ENCODE results near the gene GRIK4. TPM values are rescaled to one million over a fixed set of nuclear protein-coding genes. Genes with fewer than 3 reads are reported as not detected.

GRIK4 gene
- total and polyA plus RNA-seq, 4 donors: 0.05 to 0.25 (median 0.06) TPM; not detected in 1

GRCh38 chr11:120686516-120686915, 175.0 kb downstream of the GRIK4 start:
- Histone ChIP-seq H3K9me3 (ENCODE audit: control insufficient read depth in 4 of 4, low read length in 3 of 4) (no peaks in the 10 kb centered on the region), H3K4me1 (ENCODE audit: control insufficient read depth in 4 of 4, insufficient read depth in 4 of 4, low read length in 3 of 4) (no peaks in the 10 kb centered on the region), H3K4me3 (ENCODE audit: low read depth in 1 of 3, low read length in 3 of 3) (no peak overlapping the region), H3K36me3 (ENCODE audit: control insufficient read depth in 4 of 4, insufficient read depth in 3 of 4, low read depth in 1 of 4, low read length in 3 of 4) (no peaks in the 10 kb centered on the region), H3K9ac (ENCODE audit: low read depth in 1 of 2, low read length in 2 of 2) (no peak overlapping the region), H3K27me3 (ENCODE audit: control insufficient read depth in 4 of 4, insufficient read depth in 4 of 4, low read length in 3 of 4) (no peaks in the 10 kb centered on the region), H3K27ac (ENCODE audit: low read depth in 1 of 2, low read length in 2 of 2) (no peak overlapping the region)
- TF ChIP-seq HNF4G (IDR thresholded peaks at IDR 0.05) (no peak), GABPA (IDR thresholded peaks at IDR 0.05 in 1 of 2, conservative IDR thresholded peaks at IDR 0.05 in 1 of 2) (no peak), RAD21 (IDR thresholded peaks at IDR 0.05) (no peak), YY1 (IDR thresholded peaks at IDR 0.05) (no peak), SP1 (IDR thresholded peaks at IDR 0.05) (no peak), ATF3 (IDR thresholded peaks at IDR 0.05) (no peak), RXRA (IDR thresholded peaks at IDR 0.05) (no peak), REST (IDR thresholded peaks at IDR 0.05) (no peak), TAF1 (conservative IDR thresholded peaks at IDR 0.05) (no peak), ZBTB33 (IDR thresholded peaks at IDR 0.05) (no peak), NR2F2 (IDR thresholded peaks at IDR 0.05) (no peak), FOXA2 (IDR thresholded peaks at IDR 0.05) (no peak)
- 84% methylated on average over 7 of the region's 7 CpGs for WGBS
- no peak for DNase-seq (ENCODE audit: low spot score)

DNA sequence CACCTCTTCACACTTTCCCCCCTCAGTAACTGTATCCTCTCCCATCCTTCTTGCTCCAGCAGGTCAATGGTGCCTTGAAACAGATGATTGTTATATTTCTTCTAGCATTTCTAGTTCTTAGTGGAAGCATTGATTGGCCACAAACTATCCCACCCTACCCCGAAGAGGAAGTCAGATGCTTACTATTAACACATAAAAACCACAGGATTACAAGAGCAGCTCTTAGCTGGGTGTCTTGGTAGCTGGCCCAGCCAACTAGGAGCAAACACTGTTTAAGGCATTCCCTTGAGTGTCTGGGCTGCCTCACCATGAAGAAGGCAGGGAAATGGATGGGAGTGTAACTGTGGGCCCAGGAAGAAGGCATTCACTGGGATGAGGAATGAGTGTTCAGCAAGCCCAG, 176.6 kb downstream of the GRIK4 start:
- Histone ChIP-seq H3K9me3 (ENCODE audit: control insufficient read depth in 4 of 4, low read length in 3 of 4) (no peaks in the 10 kb centered on the region), H3K4me3 (ENCODE audit: low read depth in 1 of 3, low read length in 3 of 3) (no peak overlapping the region), H3K27me3 (ENCODE audit: control insufficient read depth in 4 of 4, insufficient read depth in 4 of 4, low read length in 3 of 4) (peaks cover 0 to 2% (median 0%) of the 10 kb centered on the region in 4 donors), H3K4me1 (ENCODE audit: control insufficient read depth in 4 of 4, insufficient read depth in 4 of 4, low read length in 3 of 4) (no peaks in the 10 kb centered on the region), H3K27ac (ENCODE audit: low read depth in 1 of 2, low read length in 2 of 2) (no peak overlapping the region), H3K36me3 (ENCODE audit: control insufficient read depth in 4 of 4, insufficient read depth in 3 of 4, low read depth in 1 of 4, low read length in 3 of 4) (no peaks in the 10 kb centered on the region), H3K9ac (ENCODE audit: low read depth in 1 of 2, low read length in 2 of 2) (no peak overlapping the region)
- 85% methylated on average over 1 of the region's 1 CpG for WGBS
- DNase-seq (ENCODE audit: low spot score): no peak
- TF ChIP-seq JUND (IDR thresholded peaks at IDR 0.05) (no peak), TAF1 (conservative IDR thresholded peaks at IDR 0.05) (no peak), GABPA (IDR thresholded peaks at IDR 0.05 in 1 of 2, conservative IDR thresholded peaks at IDR 0.05 in 1 of 2) (no peak), HNF4G (IDR thresholded peaks at IDR 0.05) (no peak), NR2F2 (IDR thresholded peaks at IDR 0.05) (no peak), RXRA (IDR thresholded peaks at IDR 0.05) (no peak), RAD21 (IDR thresholded peaks at IDR 0.05) (no peak), EGR1 (IDR thresholded peaks at IDR 0.05; ENCODE audit: low read depth in 2 of 2) (no peak), YY1 (IDR thresholded peaks at IDR 0.05) (no peak), FOXA2 (IDR thresholded peaks at IDR 0.05) (no peak), ZBTB33 (IDR thresholded peaks at IDR 0.05) (no peak), ATF3 (IDR thresholded peaks at IDR 0.05) (no peak), REST (IDR thresholded peaks at IDR 0.05) (no peak), CTCF (IDR thresholded peaks at IDR 0.05; ENCODE audit: low read depth, low read length, missing input control) (no peak), HNF4A (conservative IDR thresholded peaks at IDR 0.05) (no peak), SP1 (IDR thresholded peaks at IDR 0.05) (no peak)
- TF ChIP-seq, protein P1, sequence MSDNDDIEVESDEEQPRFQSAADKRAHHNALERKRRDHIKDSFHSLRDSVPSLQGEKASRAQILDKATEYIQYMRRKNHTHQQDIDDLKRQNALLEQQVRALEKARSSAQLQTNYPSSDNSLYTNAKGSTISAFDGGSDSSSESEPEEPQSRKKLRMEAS (IDR thresholded peaks at IDR 0.05): no peak

Data from liver (tissue), 9 donors.